Kidney epithelial cell (primary cell): ENCODE data around the gene VPS50. TPM values are rescaled to one million over a fixed set of nuclear protein-coding genes. Genes with fewer than 3 reads are reported as not detected.

Experiments used
- DNase-seq: peaks from one replicate; pipeline ENCODE4 v3.0.0-alpha.2; 2010; ENCODE audit warnings: low read depth
- H3K27me3 ChIP-seq: 2 replicates; pipeline ENCODE4 v1.6.0; 2011; ENCODE audit warnings: low read length; ENCODE audit not compliant: control insufficient read depth, insufficient read depth
- H3K36me3 ChIP-seq: 2 replicates; pipeline ENCODE4 v1.5.1; 2011; ENCODE audit warnings: low read length; ENCODE audit not compliant: control insufficient read depth, insufficient read depth
- H3K4me3 ChIP-seq: 2 replicates; pipeline ENCODE4 v1.5.1; 2011; ENCODE audit warnings: low read depth, mild to moderate bottlenecking, control low read depth, low read length
- total RNA-seq: library from RNA; depleted of rRNA; stranded (reverse); fragments of >200 nt; gene quantifications from 2 replicates; pipeline ENCODE4 v1.2.3, GENCODE V29; 2015
- TF ChIP-seq, protein P1 (sequence below): IDR thresholded peaks from 2 replicates; pipeline ENCODE4 v1.5.1; 2011; ENCODE audit warnings: mild to moderate bottlenecking, moderate library complexity, low read length, control low read depth, inconsistent platforms; ENCODE audit not compliant: insufficient read depth, poor library complexity, severe bottlenecking

VPS50 gene
- total RNA-seq, 1 donor from 2014 or later: 18.3 TPM

- no peak overlapping the region for H3K4me3 ChIP-seq
- TF ChIP-seq, protein P1, sequence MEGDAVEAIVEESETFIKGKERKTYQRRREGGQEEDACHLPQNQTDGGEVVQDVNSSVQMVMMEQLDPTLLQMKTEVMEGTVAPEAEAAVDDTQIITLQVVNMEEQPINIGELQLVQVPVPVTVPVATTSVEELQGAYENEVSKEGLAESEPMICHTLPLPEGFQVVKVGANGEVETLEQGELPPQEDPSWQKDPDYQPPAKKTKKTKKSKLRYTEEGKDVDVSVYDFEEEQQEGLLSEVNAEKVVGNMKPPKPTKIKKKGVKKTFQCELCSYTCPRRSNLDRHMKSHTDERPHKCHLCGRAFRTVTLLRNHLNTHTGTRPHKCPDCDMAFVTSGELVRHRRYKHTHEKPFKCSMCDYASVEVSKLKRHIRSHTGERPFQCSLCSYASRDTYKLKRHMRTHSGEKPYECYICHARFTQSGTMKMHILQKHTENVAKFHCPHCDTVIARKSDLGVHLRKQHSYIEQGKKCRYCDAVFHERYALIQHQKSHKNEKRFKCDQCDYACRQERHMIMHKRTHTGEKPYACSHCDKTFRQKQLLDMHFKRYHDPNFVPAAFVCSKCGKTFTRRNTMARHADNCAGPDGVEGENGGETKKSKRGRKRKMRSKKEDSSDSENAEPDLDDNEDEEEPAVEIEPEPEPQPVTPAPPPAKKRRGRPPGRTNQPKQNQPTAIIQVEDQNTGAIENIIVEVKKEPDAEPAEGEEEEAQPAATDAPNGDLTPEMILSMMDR: no peak
- no peak for DNase-seq
- H3K27me3 ChIP-seq: no peaks in the 10 kb centered on the region
- no peaks in the 10 kb centered on the region for H3K36me3 ChIP-seq
Observed at GRCh38 chr7:93235541-93235940, 3.4 kb downstream of the VPS50 start.

- Histone ChIP-seq H3K4me3 (no peak overlapping the region), H3K36me3 (no peaks in the 10 kb centered on the region), H3K27me3 (no peaks in the 10 kb centered on the region)
- TF ChIP-seq, protein P1: no peak
- DNase-seq: no peak
Observed at GRCh38 chr7:93238131-93238530, 6.0 kb downstream of the VPS50 start.

- Histone ChIP-seq H3K4me3 (no peak overlapping the region), H3K36me3 (no peaks in the 10 kb centered on the region), H3K27me3 (no peaks in the 10 kb centered on the region)
- TF ChIP-seq, protein P1: no peak
- DNase-seq: no peak
Observed at GRCh38 chr7:93238748-93239147, 6.6 kb downstream of the VPS50 start.

GRCh38 chr7:93239824-93240223 lies 7.7 kb downstream of the VPS50 start:
- Histone ChIP-seq H3K4me3 (no peak overlapping the region), H3K27me3 (no peaks in the 10 kb centered on the region), H3K36me3 (no peaks in the 10 kb centered on the region)
- TF ChIP-seq, protein P1: no peak
- DNase-seq: no peak

DNA sequence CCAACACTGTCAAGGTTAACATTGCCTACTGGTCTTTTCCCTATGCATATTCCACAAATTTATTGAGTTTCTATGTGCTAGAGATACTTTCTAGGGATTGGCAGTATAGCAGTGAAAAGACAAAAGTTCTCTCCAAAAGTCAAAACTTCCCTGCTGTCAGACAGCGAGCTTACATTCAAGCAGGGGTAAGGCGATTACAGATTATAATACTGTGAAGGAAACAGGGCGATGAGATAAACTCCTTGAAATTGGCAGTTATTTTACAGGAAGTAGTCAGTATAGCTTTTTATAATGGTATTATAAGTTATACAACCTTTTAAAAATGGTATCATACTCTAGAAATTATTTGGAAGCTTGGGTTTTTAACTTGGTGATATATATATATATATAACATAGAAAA lies 9.9 kb downstream of the VPS50 start:
- no peaks in the 10 kb centered on the region for H3K27me3 ChIP-seq
- TF ChIP-seq, protein P1: no peak
- no peak for DNase-seq
- no peaks in the 10 kb centered on the region for H3K36me3 ChIP-seq
- H3K4me3 ChIP-seq: no peak overlapping the region
